WERI-Rb-1 (cell line): ENCODE measurements around the gene SETMAR.
A peak's percentile ranks its signal among the peaks of the same experiment; 100 is the strongest.

Source experiments
- DNase-seq: peaks from one replicate; pipeline ENCODE4 v3.0.0-alpha.2; 2020
- H3K27ac ChIP-seq: fragments of 250-450 bp; sonication (Bioruptor Pico); 2 replicates; pipeline ENCODE4 v1.5.1; 2020; ENCODE audit warnings: mild to moderate bottlenecking, moderate library complexity
- H3K27me3 ChIP-seq: fragments of 250-450 bp; sonication (Bioruptor Pico); 2 replicates; pipeline ENCODE4 v1.5.1; 2021; ENCODE audit warnings: mild to moderate bottlenecking, low read depth, moderate library complexity; ENCODE audit not compliant: insufficient read depth, severe bottlenecking
- H3K36me3 ChIP-seq: fragments of 250-450 bp; sonication (Bioruptor Pico); 2 replicates; pipeline ENCODE4 v1.5.1; 2020; ENCODE audit warnings: mild to moderate bottlenecking, moderate library complexity
- H3K4me3 ChIP-seq: 2 replicates; pipeline ENCODE4 v1.5.1; 2011; ENCODE audit warnings: low read depth, mild to moderate bottlenecking, control low read depth, low read length
- H3K9me3 ChIP-seq: fragments of 250-450 bp; sonication (Bioruptor Pico); 2 replicates; pipeline ENCODE4 v1.5.1; 2021; ENCODE audit warnings: mild to moderate bottlenecking, moderate library complexity; ENCODE audit not compliant: severe bottlenecking
- CTCF ChIP-seq: IDR thresholded peaks from 2 replicates; pipeline ENCODE4 v1.5.1; 2011; ENCODE audit warnings: low read depth, mild to moderate bottlenecking, control low read depth, inconsistent platforms, low read length

SETMAR gene

GRCh38 chr3:4279516-4280105 lies 23.6 kb upstream of the SETMAR start:
- Histone ChIP-seq H3K9me3 (no peaks in the 10 kb centered on the region), H3K36me3 (no peaks in the 10 kb centered on the region), H3K27me3 (no peaks in the 10 kb centered on the region), H3K27ac (no peak overlapping the region), H3K4me3 (no peak overlapping the region)
- no peak for TF ChIP-seq CTCF
- DNase-seq, result no peak

GRCh38 chr3:4281991-4282390 lies 21.2 kb upstream of the SETMAR start:
- no peak overlapping the region for H3K4me3 ChIP-seq
- H3K9me3 ChIP-seq, result no peaks in the 10 kb centered on the region
- H3K27ac ChIP-seq, result no peak overlapping the region
- no peaks in the 10 kb centered on the region for H3K36me3 ChIP-seq
- TF ChIP-seq CTCF, result no peak
- H3K27me3 ChIP-seq, result no peaks in the 10 kb centered on the region
- no peak for DNase-seq

- H3K4me3 ChIP-seq, result no peak overlapping the region
- H3K9me3 ChIP-seq, result no peaks in the 10 kb centered on the region
- no peak for TF ChIP-seq CTCF
- no peaks in the 10 kb centered on the region for H3K27me3 ChIP-seq
- H3K36me3 ChIP-seq, result no peaks in the 10 kb centered on the region
- H3K27ac ChIP-seq, result no peak overlapping the region
- no peak for DNase-seq
Measured at GRCh38 chr3:4284865-4285264, 18.3 kb upstream of the SETMAR start.

GRCh38 chr3:4289044-4289443 lies 14.1 kb upstream of the SETMAR start:
- H3K9me3 ChIP-seq, result no peaks in the 10 kb centered on the region
- no peak for DNase-seq
- H3K27ac ChIP-seq, result no peak overlapping the region
- no peak overlapping the region for H3K4me3 ChIP-seq
- no peak for TF ChIP-seq CTCF
- no peaks in the 10 kb centered on the region for H3K36me3 ChIP-seq
- no peaks in the 10 kb centered on the region for H3K27me3 ChIP-seq

- TF ChIP-seq CTCF, result peak; percentile 76
- no peaks in the 10 kb centered on the region for H3K36me3 ChIP-seq
- no peaks in the 10 kb centered on the region for H3K27me3 ChIP-seq
- H3K27ac ChIP-seq, result no peak overlapping the region
- DNase-seq, result peak; percentile 30
- no peak overlapping the region for H3K4me3 ChIP-seq
- no peaks in the 10 kb centered on the region for H3K9me3 ChIP-seq
Measured at GRCh38 chr3:4290272-4290893, 12.8 kb upstream of the SETMAR start.

DNA sequence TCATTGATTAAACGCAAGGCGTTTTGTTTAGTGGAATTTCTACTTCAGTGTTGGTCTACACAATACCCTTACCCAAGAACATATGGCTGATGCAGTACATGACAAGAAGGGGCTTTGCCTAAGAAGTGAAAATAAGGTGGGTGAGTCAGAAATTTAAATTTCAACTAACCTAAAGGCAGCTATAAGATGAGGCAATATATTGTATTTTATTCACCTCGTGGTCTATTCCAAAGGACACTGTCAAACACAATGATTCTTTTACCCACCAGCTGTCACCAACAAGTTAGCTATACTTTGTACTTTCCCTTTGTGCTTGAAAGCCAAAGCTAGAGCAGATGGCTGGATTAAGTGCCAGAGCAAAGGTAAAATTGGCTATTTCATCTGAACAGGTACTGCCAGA lies 10.9 kb upstream of the SETMAR start:
- H3K4me3 ChIP-seq, result no peak overlapping the region
- no peaks in the 10 kb centered on the region for H3K36me3 ChIP-seq
- peak overlapping the region; percentile 26 for H3K27ac ChIP-seq
- TF ChIP-seq CTCF, result no peak
- no peaks in the 10 kb centered on the region for H3K9me3 ChIP-seq
- peak; percentile 40 for DNase-seq
- no peaks in the 10 kb centered on the region for H3K27me3 ChIP-seq
